AG10803 (cell line): ENCODE measurements around the gene ACP1.

ENCODE experiments used
- DNase-seq: peaks from one replicate; pipeline ENCODE4 v3.0.0; 2010; ENCODE audit warnings: low read depth
- H3K4me3 ChIP-seq: 2 replicates; pipeline ENCODE4 v1.5.1; 2011; ENCODE audit warnings: mild to moderate bottlenecking, low read length, control low read depth
- TF ChIP-seq, protein P1 (sequence below): conservative IDR thresholded peaks from 2 replicates; pipeline ENCODE4 v1.5.1; 2011; ENCODE audit warnings: mild to moderate bottlenecking, low read length, control low read depth, inconsistent platforms

Gene ACP1

DNA sequence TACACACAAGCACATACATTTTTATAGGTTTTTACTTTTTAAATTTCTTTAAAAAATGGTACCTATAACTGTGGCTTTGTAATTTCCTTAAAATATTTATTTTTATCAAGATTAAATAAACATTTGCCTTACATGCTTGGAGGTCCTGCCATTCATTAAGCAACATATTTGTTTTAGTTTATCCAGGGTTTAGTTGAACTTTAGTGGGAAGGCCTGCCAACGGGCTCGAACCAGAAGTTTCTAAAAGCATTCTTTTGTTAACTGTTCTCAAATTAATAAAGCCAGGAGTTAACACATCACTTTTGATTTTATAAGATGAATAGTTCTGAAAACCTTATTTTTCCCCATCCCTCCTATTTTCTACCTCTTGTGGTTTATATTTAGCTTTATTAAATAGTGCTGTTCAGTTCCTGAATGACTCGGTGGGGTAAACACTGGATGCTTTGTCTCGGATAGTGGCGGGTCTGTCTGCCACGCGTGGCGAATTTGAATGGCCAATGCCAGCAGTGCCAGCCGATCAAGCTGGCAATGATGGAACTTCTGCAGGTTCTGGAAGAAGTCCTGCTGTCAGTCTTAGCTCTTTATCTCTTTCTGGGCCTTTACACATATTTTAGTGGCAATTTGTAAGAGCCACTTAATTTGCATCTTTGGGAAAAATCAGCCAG, 33.1 kb upstream of the ACP1 start:
- TF ChIP-seq, protein P1, sequence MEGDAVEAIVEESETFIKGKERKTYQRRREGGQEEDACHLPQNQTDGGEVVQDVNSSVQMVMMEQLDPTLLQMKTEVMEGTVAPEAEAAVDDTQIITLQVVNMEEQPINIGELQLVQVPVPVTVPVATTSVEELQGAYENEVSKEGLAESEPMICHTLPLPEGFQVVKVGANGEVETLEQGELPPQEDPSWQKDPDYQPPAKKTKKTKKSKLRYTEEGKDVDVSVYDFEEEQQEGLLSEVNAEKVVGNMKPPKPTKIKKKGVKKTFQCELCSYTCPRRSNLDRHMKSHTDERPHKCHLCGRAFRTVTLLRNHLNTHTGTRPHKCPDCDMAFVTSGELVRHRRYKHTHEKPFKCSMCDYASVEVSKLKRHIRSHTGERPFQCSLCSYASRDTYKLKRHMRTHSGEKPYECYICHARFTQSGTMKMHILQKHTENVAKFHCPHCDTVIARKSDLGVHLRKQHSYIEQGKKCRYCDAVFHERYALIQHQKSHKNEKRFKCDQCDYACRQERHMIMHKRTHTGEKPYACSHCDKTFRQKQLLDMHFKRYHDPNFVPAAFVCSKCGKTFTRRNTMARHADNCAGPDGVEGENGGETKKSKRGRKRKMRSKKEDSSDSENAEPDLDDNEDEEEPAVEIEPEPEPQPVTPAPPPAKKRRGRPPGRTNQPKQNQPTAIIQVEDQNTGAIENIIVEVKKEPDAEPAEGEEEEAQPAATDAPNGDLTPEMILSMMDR: no peak
- DNase-seq: no peak
- H3K4me3 ChIP-seq: no peak overlapping the region

DNA sequence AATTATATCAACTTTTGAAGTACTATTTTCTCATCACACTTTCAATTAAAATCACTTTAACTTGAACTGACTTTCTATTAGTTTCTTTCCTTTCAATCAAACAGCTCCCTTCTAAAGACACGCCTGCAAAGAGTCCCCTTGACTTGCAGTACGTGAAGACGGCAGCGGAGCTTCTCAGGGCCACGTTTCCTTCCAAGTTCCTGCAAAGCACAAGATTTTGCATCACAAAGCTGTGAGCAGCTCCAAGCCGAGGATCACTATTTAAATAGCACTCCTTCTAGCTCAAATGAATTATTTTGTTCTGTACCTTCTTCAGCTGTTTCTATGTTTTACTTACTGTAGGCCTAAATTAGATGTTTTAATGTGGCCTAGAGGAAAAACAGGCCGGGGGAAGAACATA, 31.7 kb upstream of the ACP1 start:
- no peak overlapping the region for H3K4me3 ChIP-seq
- TF ChIP-seq, protein P1: no peak
- DNase-seq: no peak

DNA sequence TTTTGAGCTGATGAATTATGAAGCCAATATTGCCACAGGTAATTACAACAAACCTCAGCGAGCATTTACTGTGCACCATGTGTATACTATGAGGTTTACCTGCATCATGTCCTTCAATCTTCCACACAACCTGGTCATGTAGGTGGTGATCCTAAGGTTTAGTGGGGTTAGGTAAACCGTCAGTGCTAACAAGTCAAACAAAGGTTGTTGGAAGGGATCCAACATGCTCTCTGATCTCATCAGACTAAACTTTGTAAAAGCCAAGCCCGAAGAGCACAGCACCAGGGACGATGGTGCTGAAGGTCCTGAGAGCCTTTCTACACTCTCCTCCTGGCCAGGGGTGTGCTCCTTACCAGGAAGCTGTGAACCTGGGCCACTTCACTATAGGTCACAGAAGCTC, 30.3 kb upstream of the ACP1 start:
- no peak overlapping the region for H3K4me3 ChIP-seq
- DNase-seq: no peak
- TF ChIP-seq, protein P1: no peak

DNA sequence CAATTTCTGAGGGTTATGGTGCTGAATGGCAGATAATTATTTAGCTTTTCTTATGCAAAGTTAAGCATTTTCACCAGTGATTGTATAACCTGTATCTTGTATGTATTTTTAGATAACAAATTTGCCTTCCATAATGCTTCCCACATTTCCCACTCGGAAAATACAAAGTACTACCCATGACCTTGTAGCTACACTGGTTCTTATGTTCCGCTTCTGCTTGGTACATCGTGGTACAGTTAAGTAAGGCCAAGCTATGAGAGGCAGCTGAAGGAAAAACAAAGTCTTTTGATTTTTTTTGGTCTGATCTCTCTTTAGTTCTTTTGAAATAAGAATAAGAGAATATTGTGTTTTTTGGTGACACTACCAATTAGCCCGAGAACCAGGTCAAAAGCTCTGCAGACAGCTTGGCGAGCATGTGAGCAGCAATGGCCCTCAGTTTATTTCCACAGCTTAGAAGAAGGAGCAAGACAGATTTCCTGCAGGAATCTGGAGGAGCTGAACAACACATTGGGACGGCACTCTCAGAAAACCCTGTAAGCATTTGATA, 27.7 kb upstream of the ACP1 start:
- H3K4me3 ChIP-seq: no peak overlapping the region
- DNase-seq: no peak
- TF ChIP-seq, protein P1: no peak

DNA sequence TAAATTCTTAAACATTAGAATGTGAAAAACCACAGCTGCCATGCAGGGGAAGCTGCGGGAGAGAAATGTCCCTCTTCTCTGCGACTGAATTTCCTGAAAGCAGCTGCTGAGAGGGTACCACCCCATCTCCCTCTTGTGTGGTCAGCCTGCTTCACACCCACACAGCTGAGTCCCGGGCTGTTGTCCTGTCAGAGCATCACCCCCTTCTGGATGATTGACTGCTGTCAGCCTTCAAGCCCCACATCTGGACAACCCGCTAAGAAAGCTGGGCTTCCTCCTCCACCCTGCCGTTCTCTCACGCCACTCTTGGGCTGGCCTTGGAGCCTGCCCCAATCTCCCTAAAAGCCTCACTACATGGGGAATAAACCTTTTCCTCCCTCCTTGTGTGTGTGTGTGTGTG, 26.9 kb upstream of the ACP1 start:
- TF ChIP-seq, protein P1: no peak
- DNase-seq: no peak

DNA sequence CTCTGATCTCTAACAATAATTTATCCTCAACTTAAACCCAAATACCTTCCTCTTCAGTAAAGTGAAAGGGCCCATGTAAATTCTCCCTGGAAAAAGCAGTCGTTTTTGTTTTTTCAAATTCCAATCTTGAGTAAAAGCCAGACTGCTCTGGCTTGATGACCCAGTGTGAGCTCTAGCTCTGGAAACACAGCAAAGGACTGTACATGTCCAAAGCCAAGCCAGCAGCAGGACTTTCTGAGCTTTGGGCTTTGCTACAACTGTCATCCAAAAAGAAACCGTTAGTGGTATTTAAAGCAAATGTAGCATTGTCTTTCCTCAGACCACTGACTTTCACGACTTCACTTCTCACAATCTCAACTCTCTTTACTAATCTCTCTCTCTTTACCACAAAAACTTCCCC, 26.3 kb upstream of the ACP1 start:
- H3K4me3 ChIP-seq: no peak overlapping the region
- TF ChIP-seq, protein P1: no peak
- no peak for DNase-seq

More for the DNA sequence above, 26.9 kb upstream of the ACP1 start:
- H3K4me3 ChIP-seq: no peak overlapping the region

DNA sequence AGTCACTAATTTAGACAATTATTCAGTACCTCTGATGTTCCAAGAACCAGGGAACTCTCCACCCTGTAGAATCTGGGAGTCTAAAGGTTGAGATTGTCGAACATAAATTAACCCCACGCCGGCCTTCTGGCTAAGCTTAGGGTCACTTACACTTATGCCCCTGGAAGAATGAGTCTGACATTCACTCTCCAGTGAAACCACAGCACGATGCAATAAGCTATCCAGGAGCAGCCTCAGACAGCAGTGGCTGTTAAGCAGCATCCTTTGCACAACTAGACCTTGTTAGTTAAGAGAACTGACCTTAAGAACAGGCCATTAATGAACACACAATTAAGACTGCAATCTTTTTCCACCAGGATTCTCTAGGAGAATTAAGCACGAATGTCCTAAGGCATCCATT, 25.9 kb upstream of the ACP1 start:
- H3K4me3 ChIP-seq: no peak overlapping the region
- TF ChIP-seq, protein P1: no peak
- no peak for DNase-seq
